Measurements from ENCODE around the gene UGT1A8.
"Not testable (repeated sequence)": the region's sequence is repeated elsewhere in the genome, so short reads cannot be mapped to it uniquely, and the experiment has no call there.

The UGT1A8 gene

DNA sequence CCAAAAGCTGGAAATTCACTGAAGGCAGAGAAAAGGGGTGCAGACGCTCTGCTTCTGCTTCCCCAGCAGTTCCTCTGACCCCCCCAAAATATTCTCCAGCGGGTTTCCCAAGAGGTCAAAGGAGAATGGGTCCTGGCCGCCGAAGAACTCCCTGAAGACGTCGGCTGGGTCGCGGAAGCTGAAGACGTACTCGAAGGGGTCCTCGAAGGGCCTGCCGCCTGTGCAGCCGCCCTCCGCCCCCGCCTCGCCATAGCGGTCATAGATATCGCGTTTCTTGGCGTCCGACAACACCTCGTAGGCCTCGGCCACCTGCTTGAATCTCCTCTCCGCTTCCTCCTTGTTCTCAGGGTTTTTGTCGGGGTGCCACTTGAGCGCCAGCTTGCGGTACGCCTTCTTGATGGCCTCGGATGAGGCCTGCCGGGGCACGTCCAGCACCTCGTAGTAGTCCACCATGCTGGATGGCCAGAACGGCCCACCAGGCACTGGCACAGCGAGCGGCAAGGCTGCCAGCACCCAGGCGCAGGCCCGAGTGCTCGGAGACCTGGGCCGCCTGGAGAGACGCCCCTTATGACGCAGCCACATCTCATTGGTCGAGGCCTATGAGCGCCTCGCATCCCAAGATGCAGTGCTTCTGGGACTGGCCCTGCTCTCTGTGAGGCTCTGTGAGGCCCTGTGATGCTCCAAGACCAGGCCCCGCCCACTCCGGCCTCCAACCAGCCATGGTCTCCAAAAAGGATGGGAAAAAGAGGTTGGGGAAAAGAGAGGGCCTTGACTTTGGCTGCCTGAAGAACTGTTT lies 126.2 kb downstream of the UGT1A8 start:
- Mint-ChIP-seq H3K4me1 (ENCODE audit: low read depth) (no peaks in the 10 kb centered on the region), H3K27ac (no peak overlapping the region), H3K9me3 (no peaks in the 10 kb centered on the region), H3K4me3 (no peak overlapping the region), H3K27me3 (peaks cover 6% of the 10 kb centered on the region), H3K36me3 (ENCODE audit: low read depth) (no peaks in the 10 kb centered on the region)
- intact Hi-C loops (cut with micrococcal nuclease) = no loop called here

DNA sequence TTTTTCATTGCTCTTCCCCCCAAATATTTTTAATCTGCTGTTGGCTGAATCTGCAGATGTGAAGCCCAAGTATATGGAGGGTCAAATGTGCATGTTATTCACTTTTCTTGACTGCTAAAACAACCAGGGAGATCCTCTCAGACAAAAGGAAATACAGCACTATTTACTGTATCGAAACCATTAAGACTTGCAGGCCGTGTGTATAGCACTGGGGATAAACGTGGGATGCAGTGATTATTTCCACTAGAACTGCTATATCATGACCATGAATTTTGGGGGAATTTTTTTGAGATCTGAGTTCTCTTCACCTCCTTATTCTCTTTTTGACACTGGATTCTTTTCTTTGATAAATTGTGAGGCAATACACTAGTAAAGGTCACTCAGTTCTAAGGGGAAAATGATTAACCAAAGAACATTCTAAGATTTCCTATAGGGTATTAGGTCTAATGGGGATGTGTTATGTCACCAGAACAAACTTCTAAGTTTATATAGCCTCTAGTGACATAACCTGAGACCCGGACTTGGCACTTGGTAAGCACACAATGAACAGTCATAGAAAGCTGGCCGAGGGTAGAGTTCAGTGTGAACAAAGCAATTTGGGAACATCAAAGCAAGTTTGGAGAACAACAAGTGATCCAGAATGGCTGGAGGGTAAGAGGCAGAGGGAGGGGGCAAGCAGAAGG lies 127.8 kb downstream of the UGT1A8 start:
- no peaks in the 10 kb centered on the region for H3K4me1 Mint-ChIP-seq (ENCODE audit: low read depth)
- no peak overlapping the region for H3K4me3 Mint-ChIP-seq
- intact Hi-C loops (cut with micrococcal nuclease) = no loop called here
- H3K9me3 Mint-ChIP-seq = peaks cover 10% of the 10 kb centered on the region
- H3K36me3 Mint-ChIP-seq (ENCODE audit: low read depth) = no peaks in the 10 kb centered on the region
- peaks cover 6% of the 10 kb centered on the region for H3K27me3 Mint-ChIP-seq
- H3K27ac Mint-ChIP-seq = no peak overlapping the region

DNA sequence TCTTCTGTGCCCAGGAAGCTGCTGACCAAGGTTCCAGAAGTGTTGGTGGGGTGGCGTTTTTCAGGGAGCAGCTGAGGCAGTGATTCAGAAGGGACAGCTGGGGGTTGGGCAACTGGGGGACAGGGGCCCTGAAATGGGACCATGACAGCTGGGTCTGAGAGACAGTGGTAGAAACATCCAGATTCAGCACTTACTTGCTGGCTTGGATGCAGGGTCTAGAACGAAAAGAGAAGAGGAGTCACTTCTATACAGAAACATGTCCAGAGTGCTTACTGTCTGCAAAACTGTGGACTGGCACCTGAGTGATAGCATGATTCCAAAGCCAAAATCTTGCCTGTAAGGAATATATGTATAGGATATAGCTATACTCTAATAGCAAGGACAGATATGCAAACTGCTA lies 128.4 kb downstream of the UGT1A8 start:
- H3K27me3 Mint-ChIP-seq; H3K4me3 Mint-ChIP-seq; H3K4me1 Mint-ChIP-seq (ENCODE audit: low read depth); H3K36me3 Mint-ChIP-seq (ENCODE audit: low read depth); H3K27ac Mint-ChIP-seq; intact Hi-C loops (cut with micrococcal nuclease): not testable (repeated sequence)
- H3K9me3 Mint-ChIP-seq = peaks cover 16% of the 10 kb centered on the region

DNA sequence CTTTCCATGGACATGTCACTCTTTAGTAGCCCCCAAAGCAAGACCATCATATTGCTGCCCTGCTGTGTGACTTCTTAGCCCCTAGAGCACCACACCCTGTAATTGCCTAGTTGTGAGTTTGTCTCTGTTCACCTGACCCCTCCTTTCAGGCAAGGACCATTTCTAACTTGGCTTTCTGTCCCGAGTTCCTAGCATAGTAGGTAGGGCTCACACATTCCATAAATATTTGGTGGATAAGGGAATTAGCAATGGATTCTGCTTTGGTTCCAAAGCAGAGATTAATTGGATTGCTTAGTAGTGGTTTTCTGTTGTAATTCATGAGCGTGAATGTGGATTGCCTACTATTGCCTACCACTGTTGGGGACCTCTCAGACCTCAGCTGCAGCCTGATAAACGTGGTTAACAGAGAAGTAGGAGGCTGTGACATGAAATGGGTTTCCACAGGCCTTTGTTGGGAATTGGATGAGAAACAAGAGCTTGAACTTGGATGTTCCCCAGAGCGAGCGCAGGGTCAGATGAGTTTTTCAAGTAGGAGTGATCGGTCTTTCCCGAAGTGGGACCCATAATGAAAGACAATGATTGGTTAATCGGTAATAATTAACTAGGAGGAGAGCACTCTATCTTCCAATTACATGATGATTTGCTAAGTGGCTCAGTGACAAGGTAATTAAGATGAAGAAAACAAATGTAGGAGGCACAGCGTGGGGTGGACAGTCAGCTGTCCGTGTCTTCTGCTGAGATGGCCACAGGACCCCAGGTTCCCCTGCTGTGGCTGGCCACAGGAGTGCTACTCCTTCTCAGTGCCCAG lies 129.2 kb downstream of the UGT1A8 start:
- Mint-ChIP-seq H3K27me3 (peaks cover 6% of the 10 kb centered on the region), H3K36me3 (ENCODE audit: low read depth) (no peaks in the 10 kb centered on the region), H3K9me3 (peaks cover 24% of the 10 kb centered on the region), H3K4me3 (no peak overlapping the region), H3K27ac (no peak overlapping the region), H3K4me1 (ENCODE audit: low read depth) (no peaks in the 10 kb centered on the region)
- intact Hi-C loops (cut with micrococcal nuclease) = no loop called here

DNA sequence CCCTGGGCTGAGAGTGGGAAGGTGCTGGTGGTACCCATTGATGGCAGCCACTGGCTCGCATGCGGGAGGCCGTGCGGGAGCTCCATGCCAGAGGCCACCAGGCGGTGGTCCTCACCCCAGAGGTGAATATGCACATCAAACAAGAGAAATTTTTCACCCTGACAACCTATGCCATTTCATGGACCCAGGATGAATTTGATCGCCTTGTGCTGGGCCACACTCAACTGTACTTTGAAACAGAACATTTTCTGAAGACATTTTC lies 129.8 kb downstream of the UGT1A8 start:
- Mint-ChIP-seq H3K27me3 (peaks cover 6% of the 10 kb centered on the region), H3K36me3 (ENCODE audit: low read depth) (no peaks in the 10 kb centered on the region), H3K9me3 (peaks cover 29% of the 10 kb centered on the region), H3K27ac (no peak overlapping the region), H3K4me1 (ENCODE audit: low read depth) (no peaks in the 10 kb centered on the region), H3K4me3 (no peak overlapping the region)
- intact Hi-C loops (cut with micrococcal nuclease) = no loop called here

DNA sequence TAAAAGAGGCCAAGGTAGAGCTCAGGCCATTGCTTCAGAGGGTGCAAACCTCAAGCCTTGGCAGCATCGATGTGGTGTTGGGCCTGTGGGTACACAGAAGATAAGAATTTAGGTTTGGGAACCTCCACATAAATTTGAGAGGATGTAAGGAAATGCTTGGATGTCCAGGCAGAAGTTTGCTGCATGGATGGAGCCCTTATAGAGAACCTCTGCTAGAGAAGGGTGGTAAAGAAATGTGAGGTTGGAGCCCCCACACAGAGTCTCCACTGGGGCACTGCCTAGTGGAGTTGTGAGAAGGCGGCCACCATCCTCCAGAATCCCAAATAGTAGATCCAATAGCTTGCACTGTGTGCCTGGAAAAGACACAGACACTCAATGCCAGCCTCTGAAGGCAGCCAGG lies 133.3 kb downstream of the UGT1A8 start:
- H3K27me3 Mint-ChIP-seq; intact Hi-C loops (cut with micrococcal nuclease); H3K4me1 Mint-ChIP-seq (ENCODE audit: low read depth): not testable (repeated sequence)

DNA sequence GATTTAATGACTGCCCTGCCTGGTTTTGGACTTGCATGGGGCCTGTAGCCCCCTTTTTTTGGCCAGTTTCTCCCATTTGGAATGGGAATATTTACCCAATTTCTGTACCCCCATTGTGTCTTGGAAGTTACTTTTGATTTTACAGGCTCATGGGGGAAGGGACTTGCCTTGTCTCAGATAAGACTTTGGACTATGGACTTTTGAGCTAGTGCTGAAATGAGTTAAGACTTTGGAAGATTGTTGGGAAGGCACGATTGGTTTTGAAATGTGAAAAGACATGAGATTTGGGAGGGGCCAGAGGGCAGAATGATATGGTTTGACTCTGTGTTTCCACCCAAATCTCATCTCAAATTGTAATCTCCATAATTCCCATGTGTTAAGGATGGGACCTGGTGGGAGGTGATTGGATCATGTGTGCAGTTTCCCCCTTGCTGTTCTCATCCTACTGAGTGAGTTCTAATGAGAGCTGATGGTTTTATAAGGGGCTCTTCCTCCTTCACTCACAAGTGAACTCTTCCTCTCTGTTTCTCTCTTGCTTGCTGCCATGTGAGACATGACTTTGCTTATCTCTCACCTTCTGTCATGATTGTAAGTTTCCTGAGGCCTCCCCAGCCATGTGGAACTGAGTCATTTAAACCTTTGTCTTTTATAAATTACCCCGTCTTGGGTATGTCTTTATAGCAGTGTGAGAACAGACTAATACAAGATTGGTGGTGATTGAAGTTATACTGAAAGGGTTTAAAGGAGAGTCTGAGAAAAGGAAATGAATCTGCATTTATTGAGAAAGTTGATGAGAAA lies 134.0 kb downstream of the UGT1A8 start:
- H3K36me3 Mint-ChIP-seq (ENCODE audit: low read depth); H3K27me3 Mint-ChIP-seq; H3K4me3 Mint-ChIP-seq; intact Hi-C loops (cut with micrococcal nuclease); H3K4me1 Mint-ChIP-seq (ENCODE audit: low read depth); H3K27ac Mint-ChIP-seq: not testable (repeated sequence)
- H3K9me3 Mint-ChIP-seq = peaks cover 29% of the 10 kb centered on the region

More for the DNA sequence above, 133.3 kb downstream of the UGT1A8 start:
- H3K9me3 Mint-ChIP-seq = peaks cover 29% of the 10 kb centered on the region
- not testable (repeated sequence) for H3K27ac Mint-ChIP-seq; H3K36me3 Mint-ChIP-seq (ENCODE audit: low read depth); H3K4me3 Mint-ChIP-seq

DNA sequence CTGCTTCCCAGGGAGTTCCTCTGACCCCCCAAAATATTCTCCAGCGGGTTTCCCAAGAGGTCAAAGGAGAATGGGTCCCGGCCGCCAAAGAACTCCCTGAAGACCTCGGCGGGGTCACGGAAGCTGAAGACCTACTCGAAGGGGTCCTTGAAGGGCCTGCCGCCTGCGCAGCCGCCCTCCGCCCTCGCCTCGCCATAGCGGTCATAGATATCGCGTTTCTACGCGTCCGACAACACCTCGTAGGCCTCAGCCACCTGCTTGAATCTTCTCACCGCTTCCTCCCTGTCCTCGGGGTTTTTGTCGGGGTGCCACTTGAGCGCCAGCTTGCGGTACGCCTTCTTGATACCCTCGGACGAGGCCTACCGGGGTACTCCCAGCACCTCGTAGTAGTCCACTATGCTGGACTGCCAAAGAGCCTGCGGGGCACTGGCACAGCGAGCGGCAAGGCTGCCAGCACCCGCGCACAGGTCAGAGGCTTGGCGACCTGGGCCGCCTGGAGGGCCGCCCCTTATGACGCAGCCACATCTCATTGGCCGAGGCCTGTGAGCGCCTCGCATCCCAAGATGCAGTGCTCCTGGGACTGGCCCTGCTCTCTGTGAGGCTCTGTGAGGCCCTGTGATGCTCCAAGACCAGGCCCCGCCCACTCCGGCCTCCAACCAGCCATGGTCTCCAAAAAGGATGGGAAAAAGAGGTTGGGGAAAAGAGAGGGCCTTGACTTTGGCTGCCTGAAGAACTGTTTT lies 137.6 kb downstream of the UGT1A8 start:
- H3K4me1 Mint-ChIP-seq (ENCODE audit: low read depth) = no peaks in the 10 kb centered on the region
- H3K36me3 Mint-ChIP-seq (ENCODE audit: low read depth) = no peaks in the 10 kb centered on the region
- peaks cover 21% of the 10 kb centered on the region for H3K9me3 Mint-ChIP-seq
- H3K4me3 Mint-ChIP-seq = no peak overlapping the region
- peaks cover 2% of the 10 kb centered on the region for H3K27me3 Mint-ChIP-seq
- intact Hi-C loops (cut with micrococcal nuclease) = no loop called here
- H3K27ac Mint-ChIP-seq = no peak overlapping the region

DNA sequence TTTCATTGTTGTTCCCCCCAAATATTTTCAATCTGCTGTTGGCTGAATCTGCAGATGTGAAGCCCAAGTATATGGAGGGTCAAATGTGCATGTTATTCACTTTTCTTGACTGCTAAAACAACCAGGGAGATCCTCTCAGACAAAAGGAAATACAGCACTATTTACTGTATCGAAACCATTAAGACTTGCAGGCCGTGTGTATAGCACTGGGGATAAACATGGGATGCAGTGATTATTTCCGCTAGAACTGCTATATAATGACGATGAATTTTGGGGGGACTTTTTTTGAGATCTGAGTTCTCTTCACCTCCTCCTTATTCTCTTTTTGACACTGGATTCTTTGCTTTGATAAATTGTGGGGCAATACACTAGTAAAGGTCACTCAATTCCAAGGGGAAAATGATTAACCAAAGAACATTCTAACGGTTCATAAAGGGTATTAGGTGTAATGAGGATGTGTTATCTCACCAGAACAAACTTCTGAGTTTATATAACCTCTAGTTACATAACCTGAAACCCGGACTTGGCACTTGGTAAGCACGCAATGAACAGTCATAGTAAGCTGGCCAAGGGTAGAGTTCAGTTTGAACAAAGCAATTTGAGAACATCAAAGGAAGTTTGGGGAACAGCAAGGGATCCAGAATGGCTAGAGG lies 139.1 kb downstream of the UGT1A8 start:
- Mint-ChIP-seq H3K4me1 (ENCODE audit: low read depth) (no peaks in the 10 kb centered on the region), H3K9me3 (peaks cover 6% of the 10 kb centered on the region), H3K4me3 (no peak overlapping the region), H3K27me3 (peaks cover 2% of the 10 kb centered on the region), H3K27ac (no peak overlapping the region), H3K36me3 (ENCODE audit: low read depth) (no peaks in the 10 kb centered on the region)
- intact Hi-C loops (cut with micrococcal nuclease) = no loop called here

DNA sequence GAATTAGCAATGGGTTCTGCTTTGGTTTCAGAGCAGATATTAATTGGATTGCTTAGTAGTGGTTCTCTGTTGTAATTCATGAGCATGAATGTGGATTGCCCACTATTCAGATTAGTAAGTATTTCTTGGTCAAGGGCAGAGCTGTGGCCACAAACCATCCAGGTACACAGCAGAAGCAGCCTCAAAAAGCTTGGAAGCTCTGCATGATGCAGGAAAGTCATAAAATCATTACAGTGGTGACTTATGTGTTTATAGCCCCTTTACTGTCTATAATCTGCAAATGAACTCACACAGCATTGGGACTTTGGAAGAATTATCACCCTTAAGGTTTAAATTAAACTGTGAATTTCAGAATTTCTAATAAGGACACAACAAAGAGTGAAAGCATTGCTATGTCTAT lies 140.7 kb downstream of the UGT1A8 start:
- Mint-ChIP-seq H3K27ac (no peak overlapping the region), H3K4me1 (ENCODE audit: low read depth) (no peaks in the 10 kb centered on the region), H3K4me3 (no peak overlapping the region), H3K9me3 (no peaks in the 10 kb centered on the region), H3K36me3 (ENCODE audit: low read depth) (no peaks in the 10 kb centered on the region), H3K27me3 (peaks cover 2% of the 10 kb centered on the region)
- intact Hi-C loops (cut with micrococcal nuclease) = no loop called here

DNA sequence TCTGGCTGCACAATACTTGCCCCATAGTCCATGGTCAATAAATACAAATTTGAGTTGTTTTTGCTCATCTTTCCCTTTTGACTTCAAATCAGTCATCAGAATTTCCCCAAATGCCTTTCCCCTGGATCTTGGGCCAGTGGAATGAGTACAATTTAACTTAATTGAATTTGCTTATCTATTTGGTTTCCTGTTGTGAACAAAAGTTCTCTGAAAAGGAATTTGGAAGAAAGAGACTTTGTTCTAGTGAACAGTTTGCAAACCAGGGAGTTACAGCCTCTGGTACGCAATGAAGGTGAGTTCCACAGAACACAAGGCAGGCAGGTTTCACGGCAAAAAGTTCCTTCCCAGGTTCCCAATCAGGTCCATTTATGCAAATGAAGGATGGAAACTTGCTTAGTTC lies 141.4 kb downstream of the UGT1A8 start:
- H3K27me3 Mint-ChIP-seq = peaks cover 4% of the 10 kb centered on the region
- H3K9me3 Mint-ChIP-seq = no peaks in the 10 kb centered on the region
- H3K4me3 Mint-ChIP-seq = no peak overlapping the region
- H3K4me1 Mint-ChIP-seq (ENCODE audit: low read depth) = no peaks in the 10 kb centered on the region
- intact Hi-C loops (cut with micrococcal nuclease) = no loop called here
- H3K36me3 Mint-ChIP-seq (ENCODE audit: low read depth) = no peaks in the 10 kb centered on the region
- H3K27ac Mint-ChIP-seq = no peak overlapping the region

DNA sequence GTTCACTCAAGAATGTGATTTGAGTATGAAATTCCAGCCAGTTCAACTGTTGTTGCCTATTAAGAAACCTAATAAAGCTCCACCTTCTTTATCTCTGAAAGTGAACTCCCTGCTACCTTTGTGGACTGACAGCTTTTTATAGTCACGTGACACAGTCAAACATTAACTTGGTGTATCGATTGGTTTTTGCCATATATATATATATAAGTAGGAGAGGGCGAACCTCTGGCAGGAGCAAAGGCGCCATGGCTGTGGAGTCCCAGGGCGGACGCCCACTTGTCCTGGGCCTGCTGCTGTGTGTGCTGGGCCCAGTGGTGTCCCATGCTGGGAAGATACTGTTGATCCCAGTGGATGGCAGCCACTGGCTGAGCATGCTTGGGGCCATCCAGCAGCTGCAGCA lies 142.6 kb downstream of the UGT1A8 start, which contains the start of gene UGT1A1:
Gene UGT1A1 (plus strand): TSS at position 228 of the 400 bp plus-strand sequence. CDS start 18 bp downstream, at position 246.
- Mint-ChIP-seq H3K4me1 (ENCODE audit: low read depth) (no peaks in the 10 kb centered on the region), H3K9me3 (no peaks in the 10 kb centered on the region), H3K4me3 (no peak within 1 kb of the TSS), H3K36me3 (ENCODE audit: low read depth) (no peaks in the 10 kb centered on the region), H3K27me3 (peaks cover 7% of the 10 kb centered on the region), H3K27ac (no peak within 1 kb of the TSS)
- intact Hi-C loops (cut with micrococcal nuclease) = no loop called here

All from dendritic cell treated with granulocyte-macrophage colony-stimulating factor and Interleukin-4, amounts not matched to agents 40 ng/mL and 50 ng/mL, for 4 days (primary cell).